Stimulated activated CD4-positive, alpha-beta T cell treated with anti-CD3 and anti-CD28 coated beads, Interleukin-12 subunit alpha, Interleukin-12 subunit beta, amount 100 ng/mL, for 4 hours (primary cell): ENCODE results near the gene CENPE.

Source experiments
- DNase-seq: peaks from one replicate; pipeline ENCODE4 v3.0.0-alpha.2; 2020

CENPE gene

DNA sequence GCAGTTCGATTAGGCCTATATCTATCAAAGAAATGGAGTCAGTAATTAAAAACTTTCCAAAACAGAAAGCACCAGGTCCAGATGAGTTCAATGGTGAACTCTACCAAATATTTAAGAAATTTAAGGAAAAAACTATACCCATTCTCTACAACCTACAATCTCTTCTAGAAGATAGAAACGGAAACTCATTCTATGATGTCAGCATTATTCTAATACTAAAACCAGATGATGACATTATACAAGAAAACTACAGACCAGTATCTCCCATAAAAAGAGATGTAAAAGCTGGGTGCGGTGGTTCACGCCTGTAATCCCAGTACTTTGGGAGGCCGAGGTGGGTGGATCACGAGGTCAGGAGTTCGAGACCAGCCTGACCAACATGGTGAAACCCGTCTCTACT lies 69.0 kb downstream of the CENPE start:
- DNase-seq, result no peak

GRCh38 chr4:103126126-103126525 lies 72.0 kb downstream of the CENPE start:
- no peak for DNase-seq

DNA sequence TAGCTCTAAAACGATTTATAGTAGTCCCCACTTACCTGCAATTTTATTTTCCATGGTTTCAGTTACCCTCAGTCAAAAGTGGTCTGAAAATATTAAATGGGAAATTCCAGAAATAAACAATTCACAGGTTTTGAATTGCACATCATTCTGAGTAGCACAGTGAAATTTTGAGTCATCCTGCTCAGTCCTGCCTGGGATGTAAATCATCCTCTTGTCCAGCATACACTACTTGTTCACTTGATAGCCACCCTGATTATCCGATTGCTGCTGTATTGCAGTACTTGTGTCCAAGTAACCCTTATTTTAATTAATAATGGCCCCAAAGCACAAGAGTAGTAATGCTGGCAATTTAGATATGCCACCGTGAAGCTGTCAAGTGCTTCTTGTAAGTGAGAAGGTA lies 75.0 kb downstream of the CENPE start:
- no peak for DNase-seq

DNA sequence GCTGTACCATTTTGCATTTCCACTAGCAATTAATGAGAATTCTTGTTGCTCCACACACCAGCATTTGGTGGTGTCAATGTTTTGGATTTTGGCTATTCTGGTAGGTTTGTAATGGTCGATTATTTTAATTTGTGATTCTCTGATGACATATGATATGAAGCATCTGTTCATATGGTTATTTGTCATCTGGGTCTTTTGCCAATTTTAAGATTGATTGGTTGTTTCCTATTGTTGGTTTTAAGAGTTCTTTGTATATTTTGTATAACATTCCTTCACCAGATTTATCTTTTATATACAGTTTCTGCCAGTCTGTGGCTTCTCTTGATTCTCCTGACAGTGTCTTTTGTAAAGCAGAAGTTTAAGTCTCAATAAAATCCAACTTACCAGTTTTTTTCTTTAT lies 80.0 kb downstream of the CENPE start:
- no peak for DNase-seq

GRCh38 chr4:103111598-103111997 lies 86.5 kb downstream of the CENPE start:
- no peak for DNase-seq

GRCh38 chr4:103108542-103108941 lies 89.6 kb downstream of the CENPE start:
- DNase-seq, result no peak

- DNase-seq, result no peak
Measured at GRCh38 chr4:103105558-103106356, 92.4 kb downstream of the CENPE start.

DNA sequence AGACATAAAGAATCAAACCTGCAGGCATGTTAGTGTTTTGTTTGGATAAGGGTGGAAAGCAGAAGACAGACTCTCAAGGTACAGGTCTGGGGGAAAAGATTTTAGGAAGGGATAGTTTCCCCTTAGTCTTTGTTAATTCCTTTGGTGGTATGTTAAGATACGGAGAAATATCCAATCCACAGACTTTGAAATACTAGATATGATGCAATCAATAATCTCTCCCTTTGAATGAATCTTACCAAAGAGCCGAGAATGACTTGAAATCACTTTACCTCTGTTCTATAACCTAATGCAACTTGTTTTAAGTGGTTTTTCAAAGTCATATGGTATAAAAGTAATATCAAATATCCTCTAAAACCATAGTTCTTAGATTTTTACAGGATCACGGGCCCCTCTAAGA lies 93.3 kb downstream of the CENPE start:
- DNase-seq, result no peak

- DNase-seq, result no peak
Measured at GRCh38 chr4:103100691-103101090, 97.5 kb downstream of the CENPE start.

GRCh38 chr4:103099691-103100392 lies 98.3 kb downstream of the CENPE start, which contains the start of gene BDH2:
Gene BDH2 (minus strand): TSS chr4:103099834. CDS start chr4:103096254, 3,580 bp downstream.
- DNase-seq, result no peak

DNA sequence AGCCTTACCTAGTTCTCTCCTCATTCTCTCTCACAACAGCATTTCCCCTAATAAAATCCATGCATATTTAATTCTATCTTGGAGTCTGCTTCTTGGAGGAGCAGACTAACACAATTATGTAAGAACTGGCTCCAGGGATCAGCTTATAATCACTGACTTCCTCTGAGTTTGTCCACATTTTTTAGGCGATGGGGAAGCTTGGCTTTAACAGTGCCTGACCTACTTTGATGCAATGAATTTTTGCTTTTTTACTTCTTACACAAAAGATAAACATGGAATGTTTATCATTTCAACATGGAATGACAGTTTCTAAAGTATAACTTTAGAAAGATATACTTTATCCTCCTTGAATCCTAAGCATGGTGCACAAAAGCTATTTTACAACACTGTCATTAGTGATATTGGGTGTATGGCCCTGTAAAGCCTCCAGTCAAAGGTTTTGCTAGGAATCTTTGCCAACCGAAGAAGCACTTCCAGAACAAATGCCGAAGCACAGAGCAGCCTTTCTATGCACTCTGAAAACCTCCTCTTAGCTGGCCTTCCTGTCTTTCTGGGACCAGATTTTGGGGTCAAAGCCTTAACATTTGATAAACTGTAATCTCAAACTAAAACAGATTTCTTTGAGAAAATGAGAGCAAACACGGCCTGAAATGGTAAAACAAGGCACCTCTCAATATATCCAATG lies 99.2 kb downstream of the CENPE start:
- DNase-seq, result no peak

DNA sequence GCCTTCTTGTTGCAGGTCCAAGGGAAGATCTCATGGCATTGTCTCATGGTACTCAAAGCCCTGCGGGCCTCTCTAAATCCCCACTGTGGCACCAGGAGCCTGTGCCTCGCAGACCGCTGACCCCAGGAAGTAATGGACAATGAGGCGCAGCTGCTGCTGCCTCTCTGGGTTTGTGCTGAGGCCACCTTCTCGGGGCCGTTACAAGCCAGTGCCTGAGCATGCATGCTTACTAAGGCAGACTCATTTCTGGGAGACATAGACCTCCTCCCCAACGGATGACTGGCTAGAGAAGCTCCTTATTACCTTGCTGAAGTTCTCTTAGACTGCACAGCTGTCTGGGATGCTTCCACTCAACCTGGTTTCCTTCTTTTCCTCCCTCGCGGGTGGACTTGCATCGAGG lies 99.8 kb downstream of the CENPE start:
- DNase-seq, result no peak

- no peak for DNase-seq
Measured at GRCh38 chr4:103097112-103097511, 101.0 kb downstream of the CENPE start.

- no peak for DNase-seq
Measured at GRCh38 chr4:103095080-103095479, 103.1 kb downstream of the CENPE start.

DNA sequence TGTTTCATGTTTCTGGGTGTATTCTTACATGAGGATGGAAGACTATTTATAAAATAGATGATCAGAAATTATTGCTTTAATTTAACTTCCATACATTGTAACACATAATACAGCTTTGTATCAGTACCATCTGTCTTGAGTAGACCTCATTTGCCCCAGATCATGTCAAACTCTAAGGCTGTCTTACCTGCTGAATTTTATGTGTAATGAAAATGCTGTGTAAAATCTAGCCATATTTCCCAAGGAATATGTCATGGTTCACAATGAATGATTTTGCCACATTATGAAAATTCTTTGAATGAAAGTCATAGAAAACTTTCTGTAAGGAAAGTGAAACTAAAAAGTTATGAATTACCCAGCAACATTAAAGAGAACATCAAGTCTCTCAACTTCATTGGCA lies 105.9 kb downstream of the CENPE start:
- no peak for DNase-seq

DNA sequence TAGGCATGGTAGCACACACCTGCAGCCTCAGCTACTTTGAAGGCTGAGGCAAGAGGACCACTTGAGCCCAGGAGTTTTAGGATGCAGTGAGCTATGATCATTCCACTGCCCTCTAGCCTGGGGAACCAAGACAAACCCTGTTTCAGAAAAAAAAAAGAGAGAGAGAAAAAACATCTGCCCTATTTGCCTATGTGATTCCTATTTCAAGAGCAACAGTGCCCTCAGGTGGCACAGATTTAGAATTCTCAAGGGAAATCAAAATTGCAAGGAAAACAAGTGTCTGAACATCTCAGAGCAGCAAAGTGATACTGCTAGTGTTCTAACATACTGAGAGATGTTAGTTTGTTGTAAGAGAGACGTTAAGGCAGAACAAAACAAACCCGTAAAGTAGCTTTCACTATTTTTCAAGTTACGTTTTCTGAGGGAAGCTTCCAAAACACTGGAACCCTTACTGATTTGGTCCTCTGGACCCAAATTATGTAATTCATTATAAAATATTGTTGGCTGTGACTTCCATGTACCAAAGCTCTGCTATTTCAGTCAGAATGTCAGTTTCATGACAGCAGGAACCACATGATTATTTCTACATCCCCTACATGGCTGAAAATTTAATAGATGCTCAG lies 106.4 kb downstream of the CENPE start:
- DNase-seq, result no peak

- no peak for DNase-seq
Measured at GRCh38 chr4:103089481-103089880, 108.7 kb downstream of the CENPE start.

- DNase-seq, result no peak
Measured at GRCh38 chr4:103086551-103086950, 111.6 kb downstream of the CENPE start.

- no peak for DNase-seq
Measured at GRCh38 chr4:103085555-103086196, 112.5 kb downstream of the CENPE start.

DNA sequence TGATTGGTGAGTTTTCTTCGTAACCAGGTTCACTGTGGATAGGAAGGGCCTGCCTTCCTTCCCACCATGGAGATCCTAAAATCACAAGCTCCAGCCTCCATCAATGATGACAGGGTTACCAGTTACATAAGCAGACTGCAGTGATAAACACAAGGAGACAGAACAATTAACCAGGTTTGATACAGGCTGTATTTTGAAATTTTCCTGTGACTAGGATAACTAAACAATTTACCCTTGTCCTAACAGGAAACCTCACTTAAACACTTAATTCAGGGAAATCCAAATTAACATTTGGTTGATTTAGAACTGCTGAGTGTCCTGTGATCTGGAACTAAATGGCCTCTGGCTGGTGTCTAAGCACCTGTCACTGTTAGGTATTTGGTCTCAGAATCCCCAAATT lies 118.5 kb downstream of the CENPE start:
- DNase-seq, result no peak

DNA sequence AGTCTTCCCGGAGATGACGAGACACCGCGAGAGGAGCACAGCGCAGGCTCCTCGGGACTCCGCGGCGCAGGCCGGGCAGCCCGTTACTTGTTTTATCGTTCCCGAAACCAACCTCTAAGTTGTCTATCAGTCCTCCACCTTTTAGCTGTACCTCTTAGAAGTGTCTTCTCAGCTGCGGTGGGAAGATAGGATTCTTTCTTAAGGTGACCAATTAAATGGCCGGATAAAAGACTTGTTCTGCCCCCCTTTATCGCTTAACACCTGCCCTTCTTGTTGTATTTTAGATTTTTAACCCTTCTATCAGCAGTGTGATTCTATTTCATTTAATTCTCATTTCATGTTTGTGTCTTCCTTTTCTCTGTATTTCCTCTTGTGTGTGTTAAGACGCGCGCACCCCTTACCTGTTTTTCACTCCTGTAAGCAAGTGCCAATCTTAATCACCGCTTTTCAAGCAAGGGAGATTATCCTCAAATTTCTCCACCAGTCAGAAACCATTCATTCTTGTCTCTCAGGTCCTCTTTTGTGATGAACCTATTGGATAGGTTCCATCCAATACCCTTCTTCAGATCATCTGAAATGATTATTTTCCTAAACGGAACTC lies 121.3 kb downstream of the CENPE start, which contains the start of gene SLC9B2:
Gene SLC9B2, minus strand, starts transcription at position 15 of the 601 bp plus-strand sequence. CDS start 9,211 bp downstream, outside the sequence.
- peak; percentile 12 for DNase-seq
